ENCODE results near the gene NOXO1.

Gene NOXO1

GRCh38 chr16:2009791-2010510 is 28.7 kb upstream of the NOXO1 start, which contains the start of gene ZNF598:
Gene ZNF598, minus strand, starts transcription at chr16:2009821.
- H3K4me3 ChIP-seq (replicated peaks; ENCODE audit: low read depth, low read length), result peak within 1 kb of the TSS; percentile 69
- TF ChIP-seq CTCF (IDR thresholded peaks at IDR 0.05; ENCODE audit: low read depth, low read length, missing control alignments), result no peak
- DNase-seq (ENCODE audit: extremely low read depth, low read depth), result no peak

- no peak for DNase-seq (ENCODE audit: extremely low read depth, low read depth)
- peak overlapping the region; percentile 69 for H3K4me3 ChIP-seq (replicated peaks; ENCODE audit: low read depth, low read length)
- no peak for TF ChIP-seq CTCF (IDR thresholded peaks at IDR 0.05; ENCODE audit: low read depth, low read length, missing control alignments)
Observed at GRCh38 chr16:2009164-2009711, 28.0 kb upstream of the NOXO1 start.

GRCh38 chr16:2008631-2009163 is 27.4 kb upstream of the NOXO1 start:
- TF ChIP-seq CTCF (IDR thresholded peaks at IDR 0.05; ENCODE audit: low read depth, low read length, missing control alignments), result no peak
- peak overlapping the region; percentile 69 for H3K4me3 ChIP-seq (replicated peaks; ENCODE audit: low read depth, low read length)
- no peak for DNase-seq (ENCODE audit: extremely low read depth, low read depth)

GRCh38 chr16:2008009-2008526 is 26.8 kb upstream of the NOXO1 start:
- no peak for DNase-seq (ENCODE audit: extremely low read depth, low read depth)
- H3K4me3 ChIP-seq (replicated peaks; ENCODE audit: low read depth, low read length), result peak overlapping the region; percentile 69
- TF ChIP-seq CTCF (IDR thresholded peaks at IDR 0.05; ENCODE audit: low read depth, low read length, missing control alignments), result no peak

- TF ChIP-seq CTCF (IDR thresholded peaks at IDR 0.05; ENCODE audit: low read depth, low read length, missing control alignments), result no peak
- H3K4me3 ChIP-seq (replicated peaks; ENCODE audit: low read depth, low read length), result peak overlapping the region; percentile 69
- no peak for DNase-seq (ENCODE audit: extremely low read depth, low read depth)
Observed at GRCh38 chr16:2007081-2007836, 26.0 kb upstream of the NOXO1 start.

GRCh38 chr16:2006317-2006716 is 25.0 kb upstream of the NOXO1 start:
- no peak for DNase-seq (ENCODE audit: extremely low read depth, low read depth)
- no peak overlapping the region for H3K4me3 ChIP-seq (replicated peaks; ENCODE audit: low read depth, low read length)
- TF ChIP-seq CTCF (IDR thresholded peaks at IDR 0.05; ENCODE audit: low read depth, low read length, missing control alignments), result no peak
